NT2/D1 (cell line): ENCODE measurements around the gene CADM2.
"Not testable (repeated sequence)": the region's sequence is repeated elsewhere in the genome, so short reads cannot be mapped to it uniquely, and the experiment has no call there.

ENCODE experiments used
- DNase-seq: peaks from one replicate; pipeline ENCODE4 v3.0.0-alpha.2; 2011; ENCODE audit warnings: low read depth, low spot score
- H3K27me3 ChIP-seq: 2 replicates; pipeline ENCODE4 v1.6.0; 2011; ENCODE audit warnings: mild to moderate bottlenecking; ENCODE audit not compliant: insufficient read length, insufficient read depth
- H3K36me3 ChIP-seq: 2 replicates; pipeline ENCODE4 v1.6.1; 2011; ENCODE audit warnings: mild to moderate bottlenecking, low read length, mixed read lengths; ENCODE audit not compliant: insufficient read depth, insufficient read length
- H3K4me1 ChIP-seq: 2 replicates; pipeline ENCODE4 v1.5.1; 2011; ENCODE audit not compliant: insufficient read depth, insufficient read length
- H3K4me3 ChIP-seq: 2 replicates; pipeline ENCODE4 v1.5.1; 2011; ENCODE audit warnings: low read depth; ENCODE audit not compliant: insufficient read length
- H3K9ac ChIP-seq: 2 replicates; pipeline ENCODE4 v1.6.0; 2011; ENCODE audit warnings: low read depth; ENCODE audit not compliant: insufficient read length
- H3K9me3 ChIP-seq: 2 replicates; pipeline ENCODE4 v1.5.1; 2011; ENCODE audit warnings: mild to moderate bottlenecking, low read length; ENCODE audit not compliant: insufficient read depth
- SUZ12 ChIP-seq: IDR thresholded peaks from 2 replicates; pipeline ENCODE4 v1.6.1; 2011; ENCODE audit not compliant: insufficient read length, insufficient read depth; ENCODE audit errors: extremely low read depth
- YY1 ChIP-seq: IDR thresholded peaks from 2 replicates; pipeline ENCODE4 v1.6.1; 2011; ENCODE audit not compliant: insufficient read length, insufficient read depth
- ZNF274 ChIP-seq: IDR thresholded peaks from 2 replicates; pipeline ENCODE4 v1.6.1; 2011; ENCODE audit warnings: mild to moderate bottlenecking, low read depth, low read length

The CADM2 gene

DNA sequence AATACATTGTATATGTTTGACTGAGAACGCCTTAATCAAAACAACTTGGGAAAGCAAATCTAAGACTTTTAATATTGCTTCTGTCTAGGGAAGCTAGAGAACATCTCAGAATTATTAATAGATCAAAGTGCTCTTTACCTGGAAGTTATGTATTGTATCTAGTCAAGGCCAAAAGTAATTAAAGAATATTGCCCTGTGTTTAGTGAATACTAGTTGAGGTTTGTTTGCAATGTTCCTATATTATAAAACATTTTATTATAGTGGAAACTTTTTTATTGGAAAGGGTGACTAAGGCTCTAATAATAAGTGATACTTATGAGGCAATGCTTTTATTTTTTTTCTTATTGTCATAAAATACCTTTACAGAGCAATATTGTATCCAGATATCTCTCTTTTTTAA lies 118.2 kb downstream of the CADM2 start:
- no peaks in the 10 kb centered on the region for H3K9me3 ChIP-seq
- DNase-seq, result no peak

DNA sequence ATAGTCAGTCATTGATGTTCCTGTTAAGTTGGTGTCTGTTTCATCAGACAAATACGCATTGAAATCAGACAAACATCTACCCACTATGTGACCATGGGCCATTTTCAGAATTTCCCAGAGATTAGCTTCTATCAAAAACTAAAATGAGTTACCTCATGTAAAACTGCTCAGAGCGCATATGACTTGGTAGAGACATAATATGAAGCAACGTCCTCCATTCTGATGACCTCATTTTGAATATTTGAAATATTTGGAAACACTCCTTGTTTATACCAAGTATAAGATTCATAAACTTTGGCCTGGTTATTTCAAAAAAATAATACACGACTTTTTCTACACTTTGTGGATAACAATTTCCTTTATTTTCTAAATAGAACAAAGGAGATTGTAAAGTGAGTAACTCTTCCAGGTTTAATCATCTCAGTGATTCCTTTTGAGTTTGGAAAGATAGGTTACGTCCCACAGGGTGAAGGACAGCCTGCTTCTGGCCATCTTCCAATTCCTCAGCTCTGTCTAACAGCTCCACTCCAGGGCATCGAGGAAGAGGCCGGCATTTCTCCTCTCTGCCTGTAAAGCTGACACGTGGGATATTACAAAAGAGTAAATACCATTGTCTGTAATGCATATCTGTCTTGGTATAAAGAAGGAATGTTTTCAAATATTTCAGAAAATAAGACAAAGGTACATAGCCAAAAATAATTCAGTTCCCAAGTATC lies 122.6 kb downstream of the CADM2 start:
- H3K4me1 ChIP-seq, result no peaks in the 10 kb centered on the region
- no peaks in the 10 kb centered on the region for H3K9me3 ChIP-seq
- no peak overlapping the region for H3K9ac ChIP-seq
- no peak for DNase-seq
- H3K27me3 ChIP-seq, result no peaks in the 10 kb centered on the region
- H3K4me3 ChIP-seq, result no peak overlapping the region
- TF ChIP-seq ZNF274 (no peak), YY1 (no peak), SUZ12 (no peak)
- H3K36me3 ChIP-seq, result no peaks in the 10 kb centered on the region

More for the DNA sequence above, 118.2 kb downstream of the CADM2 start:
- Histone ChIP-seq H3K27me3 (no peaks in the 10 kb centered on the region), H3K4me1 (no peaks in the 10 kb centered on the region), H3K9ac (no peak overlapping the region), H3K36me3 (no peaks in the 10 kb centered on the region), H3K4me3 (no peak overlapping the region)
- no peak for TF ChIP-seq ZNF274
- no peak for TF ChIP-seq SUZ12
- TF ChIP-seq YY1, result no peak

- Histone ChIP-seq H3K36me3 (no peaks in the 10 kb centered on the region), H3K4me3 (no peak overlapping the region), H3K9me3 (no peaks in the 10 kb centered on the region), H3K27me3 (no peaks in the 10 kb centered on the region), H3K4me1 (no peaks in the 10 kb centered on the region), H3K9ac (no peak overlapping the region)
- TF ChIP-seq YY1 (no peak), ZNF274 (no peak), SUZ12 (no peak)
- no peak for DNase-seq
Observed at GRCh38 chr3:85090495-85090894, 131.7 kb downstream of the CADM2 start.

DNA sequence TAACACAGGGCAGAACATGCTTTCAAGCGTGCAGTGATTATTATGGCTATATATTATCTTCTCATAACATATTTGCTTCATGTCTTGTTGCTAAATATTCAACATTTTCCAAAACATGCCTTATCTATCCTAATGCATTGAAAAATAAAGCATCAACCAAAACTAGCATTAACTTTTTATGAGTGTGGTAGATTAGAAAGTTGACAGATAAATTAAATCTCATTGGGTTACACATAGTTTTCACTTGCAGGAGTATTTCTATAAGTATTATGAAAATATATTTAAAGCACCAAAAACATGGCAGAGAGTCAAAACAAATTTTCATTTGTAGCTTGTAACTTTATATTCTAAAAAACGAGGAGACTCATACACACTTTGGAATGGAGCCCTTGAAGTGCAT lies 141.5 kb downstream of the CADM2 start:
- Histone ChIP-seq H3K36me3 (no peaks in the 10 kb centered on the region), H3K9me3 (no peaks in the 10 kb centered on the region), H3K27me3 (no peaks in the 10 kb centered on the region), H3K4me1 (no peaks in the 10 kb centered on the region), H3K9ac (no peak overlapping the region), H3K4me3 (no peak overlapping the region)
- DNase-seq, result no peak
- no peak for TF ChIP-seq YY1
- TF ChIP-seq SUZ12, result no peak
- no peak for TF ChIP-seq ZNF274

- no peak overlapping the region for H3K9ac ChIP-seq
- no peak for DNase-seq
- H3K27me3 ChIP-seq, result no peaks in the 10 kb centered on the region
- no peak for TF ChIP-seq ZNF274
- TF ChIP-seq SUZ12, result no peak
- no peak for TF ChIP-seq YY1
- no peaks in the 10 kb centered on the region for H3K4me1 ChIP-seq
- H3K36me3 ChIP-seq, result no peaks in the 10 kb centered on the region
- H3K9me3 ChIP-seq, result no peaks in the 10 kb centered on the region
- H3K4me3 ChIP-seq, result no peak overlapping the region
Observed at GRCh38 chr3:85102781-85103180, 144.0 kb downstream of the CADM2 start.

- no peaks in the 10 kb centered on the region for H3K9me3 ChIP-seq
- H3K4me3 ChIP-seq, result no peak overlapping the region
- no peaks in the 10 kb centered on the region for H3K36me3 ChIP-seq
- TF ChIP-seq SUZ12 (no peak), ZNF274 (no peak), YY1 (no peak)
- no peak for DNase-seq
- H3K27me3 ChIP-seq, result no peaks in the 10 kb centered on the region
- no peak overlapping the region for H3K9ac ChIP-seq
- H3K4me1 ChIP-seq, result no peaks in the 10 kb centered on the region
Observed at GRCh38 chr3:85110393-85110792, 151.6 kb downstream of the CADM2 start.

GRCh38 chr3:85120879-85121278 lies 162.1 kb downstream of the CADM2 start:
- Histone ChIP-seq H3K9ac (no peak overlapping the region), H3K9me3 (no peaks in the 10 kb centered on the region), H3K36me3 (no peaks in the 10 kb centered on the region), H3K27me3 (no peaks in the 10 kb centered on the region), H3K4me1 (no peaks in the 10 kb centered on the region), H3K4me3 (no peak overlapping the region)
- no peak for DNase-seq
- no peak for TF ChIP-seq YY1
- no peak for TF ChIP-seq SUZ12

GRCh38 chr3:85132864-85133263 lies 174.1 kb downstream of the CADM2 start:
- H3K36me3 ChIP-seq, H3K4me1 ChIP-seq, H3K27me3 ChIP-seq, DNase-seq, H3K4me3 ChIP-seq, H3K9me3 ChIP-seq, H3K9ac ChIP-seq: not testable (repeated sequence)

- not testable (repeated sequence) for DNase-seq, H3K36me3 ChIP-seq
Observed at GRCh38 chr3:85133691-85134420, 175.1 kb downstream of the CADM2 start.

More at GRCh38 chr3:85133691-85134420, 175.1 kb downstream of the CADM2 start:
- H3K9ac ChIP-seq, H3K4me3 ChIP-seq, H3K4me1 ChIP-seq, H3K9me3 ChIP-seq, H3K27me3 ChIP-seq: not testable (repeated sequence)
